PC-3 (cell line): Measurements from ENCODE around the gene METAP2. TPM values are rescaled to one million over a fixed set of nuclear protein-coding genes. Genes with fewer than 3 reads are reported as not detected.

Experiments
- ATAC-seq: fragments of 200-7000 bp; cut with Tn5 transposase; 2 replicates; pipeline ENCODE4 v1.9.1; 2020; ENCODE audit warnings: mild to moderate bottlenecking, moderate library complexity
- BruUV-seq: library from RNA; stranded (reverse); fragments of 400-500 nt; replicated peaks from 2 replicates; lab custom pipeline; 2021; lab: Mats Ljungman, UMichigan
- CTCF ChIA-PET: fragments of 300-600 bp; sonication (Branson Sonifier 250); formaldehyde crosslinking; loops from one replicate; lab custom pipeline; 2022; ENCODE audit warnings: antibody characterized with exemption; lab: Charles Lee
- POLR2A ChIA-PET: fragments of 300-600 bp; sonication (Branson Sonifier 250); formaldehyde crosslinking; loops from one replicate; lab custom pipeline; 2022; ENCODE audit warnings: antibody characterized with exemption; ENCODE audit not compliant: unreplicated experiment; lab: Charles Lee
- DNase-seq: peaks from one replicate; pipeline ENCODE4 v3.0.0-alpha.2; 2015
- H2AFZ ChIP-seq: fragments of 300-600 bp; sonication (generic); 2 replicates; pipeline ENCODE4 v1.6.0; 2016; ENCODE audit warnings: antibody characterized with exemption, low read length
- H3F3A ChIP-seq: fragments of 300-600 bp; sonication (generic); one replicate; pipeline ENCODE4 v1.6.0; 2017; ENCODE audit warnings: antibody characterized with exemption, low read length, control low read depth, mild to moderate bottlenecking; ENCODE audit not compliant: unreplicated experiment
- H3K27ac ChIP-seq: fragments of 300-600 bp; sonication (generic); 2 replicates; pipeline ENCODE4 v1.5.1; 2016; ENCODE audit warnings: mild to moderate bottlenecking, low read length
- H3K27me3 ChIP-seq: fragments of 300-600 bp; sonication (generic); 2 replicates; pipeline ENCODE4 v1.6.1; 2016; ENCODE audit warnings: low read length, mixed read lengths
- H3K36me3 ChIP-seq: fragments of 300-600 bp; sonication (generic); 2 replicates; pipeline ENCODE4 v1.6.1; 2016; ENCODE audit warnings: low read depth, mixed run types, low read length, mixed read lengths
- H3K4me1 ChIP-seq: fragments of 300-600 bp; sonication (generic); 2 replicates; pipeline ENCODE4 v1.5.1; 2016; ENCODE audit warnings: low read length; ENCODE audit not compliant: insufficient read depth
- H3K4me2 ChIP-seq: fragments of 300-600 bp; sonication (generic); 2 replicates; pipeline ENCODE4 v1.6.0; 2016; ENCODE audit warnings: low read length
- H3K4me3 ChIP-seq: fragments of 300-600 bp; sonication (generic); 2 replicates; pipeline ENCODE4 v1.5.1; 2016; ENCODE audit warnings: mild to moderate bottlenecking, low read length, mixed read lengths
- H3K79me2 ChIP-seq: fragments of 300-600 bp; sonication (generic); 2 replicates; pipeline ENCODE4 v1.6.1; 2017; ENCODE audit warnings: low read length, mixed read lengths
- H3K9ac ChIP-seq: fragments of 300-600 bp; sonication (generic); 2 replicates; pipeline ENCODE4 v1.6.0; 2016; ENCODE audit warnings: mild to moderate bottlenecking, low read length
- H3K9me2 ChIP-seq: fragments of 300-600 bp; sonication (generic); replicated peaks from 2 replicates; pipeline ENCODE4 v1.6.1; 2016; ENCODE audit warnings: mixed run types, low read length, mixed read lengths
- H3K9me3 ChIP-seq: fragments of 300-600 bp; sonication (generic); 2 replicates; pipeline ENCODE4 v1.6.1; 2016; ENCODE audit warnings: low read length, mixed read lengths
- H4K20me1 ChIP-seq: fragments of 300-600 bp; sonication (generic); 2 replicates; pipeline ENCODE4 v1.6.1; 2016; ENCODE audit warnings: low read length, mixed read lengths
- EZH2 ChIP-seq: fragments of 300-600 bp; sonication (generic); IDR thresholded peaks from one replicate; pipeline ENCODE4 v1.6.1; 2017; ENCODE audit warnings: antibody characterized with exemption, mild to moderate bottlenecking, low read length; ENCODE audit not compliant: unreplicated experiment
- EZH2phosphoT487 ChIP-seq: fragments of 300-600 bp; sonication (generic); IDR thresholded peaks from 2 replicates; pipeline ENCODE4 v1.6.1; 2018; ENCODE audit warnings: mild to moderate bottlenecking, antibody characterized with exemption, low read length, borderline replicate concordance
- intact Hi-C: fragments of 100-400 bp; cut with micrococcal nuclease; formaldehyde crosslinking; loops from 2 replicates; pipeline ENCODE4 v1.9.0; 2023
- total RNA-seq: library from RNA; depleted of rRNA; stranded (reverse); fragments of >200 nt; gene quantifications from 2 replicates; pipeline ENCODE4 v1.2.3, GENCODE V29; 2014
- TF ChIP-seq, protein P1 (sequence below): fragments of 300-600 bp; sonication (generic); conservative IDR thresholded peaks from 2 replicates; pipeline ENCODE4 v1.5.1; 2017; ENCODE audit warnings: antibody characterized with exemption, low read depth, mild to moderate bottlenecking, low read length

Gene METAP2
- total RNA-seq, 1 experiment from 2014 or later = 79.2 TPM

DNA sequence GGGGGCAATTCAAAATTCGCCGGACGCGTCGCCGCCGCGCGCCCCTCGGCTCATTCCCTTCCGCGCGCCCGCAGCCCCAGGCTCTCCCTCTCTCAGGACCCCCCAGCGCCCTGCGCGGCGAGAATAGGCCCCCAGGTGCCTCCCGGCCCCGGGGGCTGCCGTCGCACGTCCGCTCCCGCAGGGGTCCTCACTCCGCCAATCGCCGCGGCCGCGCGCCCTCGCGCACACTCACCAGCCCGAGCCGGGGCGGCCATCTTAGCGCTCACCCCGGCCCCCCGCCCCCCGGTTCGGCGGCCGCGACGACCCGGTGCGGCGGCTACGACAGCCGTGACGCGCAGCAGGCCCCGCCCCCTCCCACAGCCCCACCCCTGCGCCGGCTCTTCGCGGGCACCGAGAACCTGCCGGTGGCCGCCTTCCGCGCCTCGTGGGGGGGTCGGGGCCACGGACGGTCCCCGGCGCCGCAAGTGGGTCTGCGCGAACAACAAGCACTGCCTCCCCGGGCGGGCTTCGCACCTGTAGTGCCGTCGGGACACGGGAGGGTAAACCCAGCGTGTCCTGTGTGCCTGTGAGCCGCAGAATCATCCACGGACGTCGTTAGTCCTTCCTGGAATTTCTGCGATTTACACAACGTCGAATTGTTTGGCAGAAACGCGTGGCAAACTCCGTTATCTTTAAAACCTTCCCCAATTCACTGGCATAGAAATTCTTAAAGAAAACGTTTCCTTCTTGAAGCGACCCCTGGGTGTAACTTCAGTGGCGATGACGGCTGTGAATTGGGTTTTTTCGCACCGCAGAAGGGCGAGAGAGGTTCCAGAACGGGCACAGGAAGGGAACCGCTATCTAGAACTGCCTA is 74.8 kb downstream of the METAP2 start:
- Histone ChIP-seq H3K27ac (no peak overlapping the region), H3F3A (no peaks in the 10 kb centered on the region), H3K4me3 (no peak overlapping the region), H3K9me3 (0 out of 2 replicates have a peak, but pooled peaks cover 5% of the 10 kb centered on the region), H3K4me1 (no peaks in the 10 kb centered on the region), H3K36me3 (no peaks in the 10 kb centered on the region), H4K20me1 (no peaks in the 10 kb centered on the region), H3K79me2 (no peaks in the 10 kb centered on the region), H2AFZ (no peak overlapping the region), H3K27me3 (no peaks in the 10 kb centered on the region), H3K9ac (no peak overlapping the region), H3K4me2 (no peak overlapping the region), H3K9me2 (no peaks in the 10 kb centered on the region)
- ChIA-PET POLR2A (no interaction called here), CTCF (no interaction called here)
- BruUV-seq = no TSS peak
- intact Hi-C loops = no loop called here
- no peak for ATAC-seq
- no peak for TF ChIP-seq EZH2
- TF ChIP-seq, protein P1, sequence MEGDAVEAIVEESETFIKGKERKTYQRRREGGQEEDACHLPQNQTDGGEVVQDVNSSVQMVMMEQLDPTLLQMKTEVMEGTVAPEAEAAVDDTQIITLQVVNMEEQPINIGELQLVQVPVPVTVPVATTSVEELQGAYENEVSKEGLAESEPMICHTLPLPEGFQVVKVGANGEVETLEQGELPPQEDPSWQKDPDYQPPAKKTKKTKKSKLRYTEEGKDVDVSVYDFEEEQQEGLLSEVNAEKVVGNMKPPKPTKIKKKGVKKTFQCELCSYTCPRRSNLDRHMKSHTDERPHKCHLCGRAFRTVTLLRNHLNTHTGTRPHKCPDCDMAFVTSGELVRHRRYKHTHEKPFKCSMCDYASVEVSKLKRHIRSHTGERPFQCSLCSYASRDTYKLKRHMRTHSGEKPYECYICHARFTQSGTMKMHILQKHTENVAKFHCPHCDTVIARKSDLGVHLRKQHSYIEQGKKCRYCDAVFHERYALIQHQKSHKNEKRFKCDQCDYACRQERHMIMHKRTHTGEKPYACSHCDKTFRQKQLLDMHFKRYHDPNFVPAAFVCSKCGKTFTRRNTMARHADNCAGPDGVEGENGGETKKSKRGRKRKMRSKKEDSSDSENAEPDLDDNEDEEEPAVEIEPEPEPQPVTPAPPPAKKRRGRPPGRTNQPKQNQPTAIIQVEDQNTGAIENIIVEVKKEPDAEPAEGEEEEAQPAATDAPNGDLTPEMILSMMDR = no peak
- no peak for TF ChIP-seq EZH2phosphoT487
- no peak for DNase-seq

DNA sequence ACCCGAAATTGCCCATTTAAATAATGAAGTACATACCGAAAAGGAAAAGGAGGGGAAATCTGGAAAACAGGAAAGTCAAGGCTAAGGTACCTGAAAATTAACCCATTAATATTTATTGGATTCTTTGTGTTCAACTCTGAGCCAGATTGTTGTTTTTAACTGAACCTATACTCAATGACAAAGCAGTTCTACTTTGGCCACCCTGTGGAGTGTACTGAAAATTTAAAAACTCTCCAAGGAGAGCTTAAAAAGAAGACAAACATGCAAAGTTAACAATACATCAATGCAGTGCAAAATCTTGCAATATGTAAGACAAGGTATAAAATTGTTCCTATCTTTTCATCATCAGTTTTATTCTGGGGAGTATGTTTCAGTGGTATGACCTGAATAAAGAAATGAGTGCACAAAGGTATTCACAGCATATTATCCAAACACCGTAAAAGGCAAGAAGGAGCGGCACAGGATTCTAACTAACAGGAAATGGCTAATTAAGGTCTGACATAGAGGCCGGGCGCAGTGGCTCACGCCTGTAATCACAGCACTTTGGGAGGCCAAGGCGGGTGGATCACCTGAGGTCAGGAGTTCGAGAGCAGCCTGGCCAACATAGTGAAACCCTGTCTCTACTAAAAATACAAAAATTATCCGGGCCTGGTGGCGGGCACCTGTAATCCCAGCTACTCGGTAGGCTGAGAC is 75.6 kb downstream of the METAP2 start:
- Histone ChIP-seq H3K4me1 (no peaks in the 10 kb centered on the region), H2AFZ (no peak overlapping the region), H3K79me2 (no peaks in the 10 kb centered on the region), H3K4me2 (no peak overlapping the region), H3K9me2 (no peaks in the 10 kb centered on the region), H3K9ac (no peak overlapping the region), H3K36me3 (no peaks in the 10 kb centered on the region), H3K4me3 (no peak overlapping the region), H3K27me3 (no peaks in the 10 kb centered on the region), H3K27ac (no peak overlapping the region), H3K9me3 (0 out of 2 replicates have a peak, but pooled peaks cover 5% of the 10 kb centered on the region), H3F3A (no peaks in the 10 kb centered on the region), H4K20me1 (no peaks in the 10 kb centered on the region)
- TF ChIP-seq EZH2 (no peak), EZH2phosphoT487 (no peak)
- TF ChIP-seq, protein P1 = no peak
- DNase-seq (no peak), ATAC-seq (no peak)
- BruUV-seq = no TSS peak
- ChIA-PET CTCF (no interaction called here), POLR2A (no interaction called here)
- intact Hi-C loops = no loop called here
